ENCODE measurements around the gene DAP3. TPM values are rescaled to one million over a fixed set of nuclear protein-coding genes. Genes with fewer than 3 reads are reported as not detected.
"Not testable (repeated sequence)": the region's sequence is repeated elsewhere in the genome, so short reads cannot be mapped to it uniquely, and the experiment has no call there.

Gene DAP3
- total RNA-seq, 1 donor from 2014 or later: 63.7 TPM

GRCh38 chr1:155697046-155697445 is 8.2 kb downstream of the DAP3 start:
- no peak overlapping the region for H3K27ac ChIP-seq (ENCODE audit: low read depth, low read length)
- no peaks in the 10 kb centered on the region for H3K27me3 ChIP-seq (ENCODE audit: control insufficient read depth in 3 of 3, insufficient read depth in 3 of 3, low read length in 3 of 3)
- H3K9ac ChIP-seq (ENCODE audit: low read depth in 1 of 3, low read length in 3 of 3): no peak overlapping the region
- H3K4me1 ChIP-seq (ENCODE audit: control insufficient read depth in 3 of 3, insufficient read depth in 3 of 3, low read length in 3 of 3): peaks cover 5 to 13% (median 13%) of the 10 kb centered on the region in 3 donors
- no peaks in the 10 kb centered on the region for H3K36me3 ChIP-seq (ENCODE audit: control insufficient read depth in 3 of 3, insufficient read depth in 3 of 3, low read length in 3 of 3)
- H3K4me3 ChIP-seq (ENCODE audit: low read length in 3 of 3): no peak overlapping the region
- H3K9me3 ChIP-seq (ENCODE audit: control insufficient read depth in 3 of 3, low read length in 3 of 3): no peaks in the 10 kb centered on the region

- H3K27ac ChIP-seq (ENCODE audit: low read depth, low read length); H3K4me3 ChIP-seq (ENCODE audit: low read length in 3 of 3); H3K9ac ChIP-seq (ENCODE audit: low read depth in 1 of 3, low read length in 3 of 3); H3K27me3 ChIP-seq (ENCODE audit: control insufficient read depth in 3 of 3, insufficient read depth in 3 of 3, low read length in 3 of 3); H3K9me3 ChIP-seq (ENCODE audit: control insufficient read depth in 3 of 3, low read length in 3 of 3); H3K36me3 ChIP-seq (ENCODE audit: control insufficient read depth in 3 of 3, insufficient read depth in 3 of 3, low read length in 3 of 3): not testable (repeated sequence)
- peaks cover 5 to 13% (median 13%) of the 10 kb centered on the region in 3 donors for H3K4me1 ChIP-seq (ENCODE audit: control insufficient read depth in 3 of 3, insufficient read depth in 3 of 3, low read length in 3 of 3)
Observed at GRCh38 chr1:155697616-155698015, 8.7 kb downstream of the DAP3 start.

- Histone ChIP-seq H3K9ac (ENCODE audit: low read depth in 1 of 3, low read length in 3 of 3) (no peak overlapping the region), H3K4me1 (ENCODE audit: control insufficient read depth in 3 of 3, insufficient read depth in 3 of 3, low read length in 3 of 3) (peaks cover 5 to 13% (median 13%) of the 10 kb centered on the region in 3 donors), H3K9me3 (ENCODE audit: control insufficient read depth in 3 of 3, low read length in 3 of 3) (no peaks in the 10 kb centered on the region), H3K36me3 (ENCODE audit: control insufficient read depth in 3 of 3, insufficient read depth in 3 of 3, low read length in 3 of 3) (no peaks in the 10 kb centered on the region), H3K27ac (ENCODE audit: low read depth, low read length) (peak overlapping the region; percentile 25), H3K27me3 (ENCODE audit: control insufficient read depth in 3 of 3, insufficient read depth in 3 of 3, low read length in 3 of 3) (no peaks in the 10 kb centered on the region), H3K4me3 (ENCODE audit: low read length in 3 of 3) (no peak overlapping the region)
Observed at GRCh38 chr1:155698382-155699038, 9.6 kb downstream of the DAP3 start.

GRCh38 chr1:155699062-155699461 is 10.2 kb downstream of the DAP3 start:
- H3K9ac ChIP-seq (ENCODE audit: low read depth in 1 of 3, low read length in 3 of 3); H3K36me3 ChIP-seq (ENCODE audit: control insufficient read depth in 3 of 3, insufficient read depth in 3 of 3, low read length in 3 of 3); H3K27me3 ChIP-seq (ENCODE audit: control insufficient read depth in 3 of 3, insufficient read depth in 3 of 3, low read length in 3 of 3); H3K9me3 ChIP-seq (ENCODE audit: control insufficient read depth in 3 of 3, low read length in 3 of 3); H3K4me3 ChIP-seq (ENCODE audit: low read length in 3 of 3): not testable (repeated sequence)
- Histone ChIP-seq H3K4me1 (ENCODE audit: control insufficient read depth in 3 of 3, insufficient read depth in 3 of 3, low read length in 3 of 3) (peaks cover 5 to 12% (median 11%) of the 10 kb centered on the region in 3 donors), H3K27ac (ENCODE audit: low read depth, low read length) (peak overlapping the region; percentile 25)

- not testable (repeated sequence) for H3K9me3 ChIP-seq (ENCODE audit: control insufficient read depth in 3 of 3, low read length in 3 of 3); H3K27me3 ChIP-seq (ENCODE audit: control insufficient read depth in 3 of 3, insufficient read depth in 3 of 3, low read length in 3 of 3); H3K36me3 ChIP-seq (ENCODE audit: control insufficient read depth in 3 of 3, insufficient read depth in 3 of 3, low read length in 3 of 3); H3K27ac ChIP-seq (ENCODE audit: low read depth, low read length); H3K4me3 ChIP-seq (ENCODE audit: low read length in 3 of 3); H3K4me1 ChIP-seq (ENCODE audit: control insufficient read depth in 3 of 3, insufficient read depth in 3 of 3, low read length in 3 of 3); H3K9ac ChIP-seq (ENCODE audit: low read depth in 1 of 3, low read length in 3 of 3)
Observed at GRCh38 chr1:155701675-155702074, 12.8 kb downstream of the DAP3 start.

GRCh38 chr1:155703216-155703615 is 14.3 kb downstream of the DAP3 start:
- Histone ChIP-seq H3K4me1 (ENCODE audit: control insufficient read depth in 3 of 3, insufficient read depth in 3 of 3, low read length in 3 of 3) (no peaks in the 10 kb centered on the region), H3K9ac (ENCODE audit: low read depth in 1 of 3, low read length in 3 of 3) (no peak overlapping the region), H3K9me3 (ENCODE audit: control insufficient read depth in 3 of 3, low read length in 3 of 3) (no peaks in the 10 kb centered on the region), H3K27me3 (ENCODE audit: control insufficient read depth in 3 of 3, insufficient read depth in 3 of 3, low read length in 3 of 3) (no peaks in the 10 kb centered on the region), H3K4me3 (ENCODE audit: low read length in 3 of 3) (no peak overlapping the region), H3K27ac (ENCODE audit: low read depth, low read length) (no peak overlapping the region), H3K36me3 (ENCODE audit: control insufficient read depth in 3 of 3, insufficient read depth in 3 of 3, low read length in 3 of 3) (no peaks in the 10 kb centered on the region)

GRCh38 chr1:155704414-155704813 is 15.5 kb downstream of the DAP3 start:
- H3K4me1 ChIP-seq (ENCODE audit: control insufficient read depth in 3 of 3, insufficient read depth in 3 of 3, low read length in 3 of 3); H3K27ac ChIP-seq (ENCODE audit: low read depth, low read length); H3K9me3 ChIP-seq (ENCODE audit: control insufficient read depth in 3 of 3, low read length in 3 of 3); H3K36me3 ChIP-seq (ENCODE audit: control insufficient read depth in 3 of 3, insufficient read depth in 3 of 3, low read length in 3 of 3); H3K27me3 ChIP-seq (ENCODE audit: control insufficient read depth in 3 of 3, insufficient read depth in 3 of 3, low read length in 3 of 3); H3K9ac ChIP-seq (ENCODE audit: low read depth in 1 of 3, low read length in 3 of 3); H3K4me3 ChIP-seq (ENCODE audit: low read length in 3 of 3): not testable (repeated sequence)

GRCh38 chr1:155706139-155706538 is 17.2 kb downstream of the DAP3 start:
- Histone ChIP-seq H3K4me3 (ENCODE audit: low read length in 3 of 3) (no peak overlapping the region), H3K9me3 (ENCODE audit: control insufficient read depth in 3 of 3, low read length in 3 of 3) (no peaks in the 10 kb centered on the region), H3K27me3 (ENCODE audit: control insufficient read depth in 3 of 3, insufficient read depth in 3 of 3, low read length in 3 of 3) (no peaks in the 10 kb centered on the region)

GRCh38 chr1:155709391-155709790 is 20.5 kb downstream of the DAP3 start:
- Histone ChIP-seq H3K27ac (ENCODE audit: low read depth, low read length) (no peak overlapping the region), H3K9me3 (ENCODE audit: control insufficient read depth in 3 of 3, low read length in 3 of 3) (no peaks in the 10 kb centered on the region), H3K4me1 (ENCODE audit: control insufficient read depth in 3 of 3, insufficient read depth in 3 of 3, low read length in 3 of 3) (no peaks in the 10 kb centered on the region), H3K9ac (ENCODE audit: low read depth in 1 of 3, low read length in 3 of 3) (no peak overlapping the region), H3K4me3 (ENCODE audit: low read length in 3 of 3) (no peak overlapping the region), H3K36me3 (ENCODE audit: control insufficient read depth in 3 of 3, insufficient read depth in 3 of 3, low read length in 3 of 3) (peaks cover 0 to 4% (median 0%) of the 10 kb centered on the region in 3 donors), H3K27me3 (ENCODE audit: control insufficient read depth in 3 of 3, insufficient read depth in 3 of 3, low read length in 3 of 3) (no peaks in the 10 kb centered on the region)

More at GRCh38 chr1:155706139-155706538, 17.2 kb downstream of the DAP3 start:
- no peak overlapping the region for H3K27ac ChIP-seq (ENCODE audit: low read depth, low read length)
- H3K36me3 ChIP-seq (ENCODE audit: control insufficient read depth in 3 of 3, insufficient read depth in 3 of 3, low read length in 3 of 3): peaks cover 0 to 4% (median 0%) of the 10 kb centered on the region in 3 donors
- no peaks in the 10 kb centered on the region for H3K4me1 ChIP-seq (ENCODE audit: control insufficient read depth in 3 of 3, insufficient read depth in 3 of 3, low read length in 3 of 3)
- no peak overlapping the region for H3K9ac ChIP-seq (ENCODE audit: low read depth in 1 of 3, low read length in 3 of 3)

GRCh38 chr1:155711457-155711856 is 22.6 kb downstream of the DAP3 start:
- not testable (repeated sequence) for H3K27ac ChIP-seq (ENCODE audit: low read depth, low read length); H3K9me3 ChIP-seq (ENCODE audit: control insufficient read depth in 3 of 3, low read length in 3 of 3); H3K9ac ChIP-seq (ENCODE audit: low read depth in 1 of 3, low read length in 3 of 3); H3K36me3 ChIP-seq (ENCODE audit: control insufficient read depth in 3 of 3, insufficient read depth in 3 of 3, low read length in 3 of 3); H3K4me3 ChIP-seq (ENCODE audit: low read length in 3 of 3); H3K4me1 ChIP-seq (ENCODE audit: control insufficient read depth in 3 of 3, insufficient read depth in 3 of 3, low read length in 3 of 3); H3K27me3 ChIP-seq (ENCODE audit: control insufficient read depth in 3 of 3, insufficient read depth in 3 of 3, low read length in 3 of 3)
